NT2/D1 (cell line): Measurements from ENCODE around the gene SOX12.

ENCODE experiments used
- SUZ12 ChIP-seq: IDR thresholded peaks from 2 replicates; pipeline ENCODE4 v1.6.1; 2011; ENCODE audit not compliant: insufficient read length, insufficient read depth; ENCODE audit errors: extremely low read depth
- YY1 ChIP-seq: IDR thresholded peaks from 2 replicates; pipeline ENCODE4 v1.6.1; 2011; ENCODE audit not compliant: insufficient read length, insufficient read depth

DNA sequence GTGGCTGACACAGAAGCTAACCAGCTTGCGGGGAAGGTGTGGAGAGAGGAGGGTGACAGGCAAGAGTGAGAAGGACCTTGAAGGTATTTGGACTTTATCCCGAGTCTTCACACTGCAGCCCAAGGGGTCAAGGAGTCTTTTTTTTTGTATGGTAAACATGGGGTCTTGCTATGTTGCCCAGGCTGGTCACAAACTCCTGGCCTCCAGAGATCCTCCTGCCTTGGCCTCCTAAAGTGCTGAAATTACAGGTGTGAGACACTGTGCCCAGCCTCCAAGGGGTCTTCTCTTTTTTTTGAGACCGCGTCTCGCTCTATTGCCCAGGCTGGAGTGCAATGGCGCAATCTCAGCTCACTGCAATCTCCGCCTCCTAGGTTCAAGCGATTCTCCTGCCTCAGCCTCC, 9.2 kb downstream of the SOX12 start:
- TF ChIP-seq YY1 (no peak), SUZ12 (no peak)
